Stimulated activated CD4-positive, alpha-beta T cell treated with anti-CD3 and anti-CD28 coated beads, Interleukin-1b, Interleukin-23, amount 100 ng/mL, for 48 hours (primary cell): ENCODE results near the gene OR4B1.

Experiments used
- DNase-seq: peaks from one replicate; pipeline ENCODE4 v3.0.0-alpha.2; 2020

The OR4B1 gene

DNA sequence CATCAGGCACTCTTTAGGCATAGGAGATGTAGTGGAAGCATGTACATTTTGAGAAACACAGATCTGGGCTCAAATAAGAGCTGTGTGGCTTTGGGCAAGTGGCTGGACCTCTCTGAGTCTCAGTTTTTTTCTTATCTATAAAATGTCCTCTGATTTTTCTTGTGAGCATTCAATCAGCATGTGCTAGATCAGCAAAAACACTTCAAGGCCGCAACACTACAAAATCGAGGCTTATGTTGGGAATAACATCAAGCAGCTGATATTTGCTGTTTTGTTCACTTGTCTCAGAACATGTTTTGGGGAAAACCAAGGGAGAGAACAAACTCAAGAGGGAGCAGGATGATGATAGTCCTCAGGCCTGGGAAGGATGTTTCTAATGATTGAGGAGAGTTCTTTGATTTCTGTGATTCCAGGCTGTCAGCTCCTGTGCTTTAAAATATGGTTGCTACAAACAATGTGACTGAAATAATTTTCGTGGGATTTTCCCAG, 46.9 kb downstream of the OR4B1 start, which contains the start of gene OR4X1:
TSS of gene OR4X1 (plus strand) at position 439 of the 489 bp plus-strand sequence. CDS start at position 439, 0 bp downstream.
- DNase-seq: no peak
